Measurements from ENCODE around the gene PTH2.
"Not testable (repeated sequence)": the region's sequence is repeated elsewhere in the genome, so short reads cannot be mapped to it uniquely, and the experiment has no call there.

Gene PTH2

GRCh38 chr19:49456326-49456725 is 33.1 kb upstream of the PTH2 start:
- Mint-ChIP-seq H3K27me3 (ENCODE audit: low read depth) (no peaks in the 10 kb centered on the region), H3K4me3 (peak overlapping the region; percentile 34), H3K4me1 (ENCODE audit: low read depth) (peaks cover 28% of the 10 kb centered on the region), H3K9me3 (no peaks in the 10 kb centered on the region), H3K36me3 (ENCODE audit: low read depth) (peaks cover 30% of the 10 kb centered on the region), H3K27ac (peak overlapping the region; percentile 63)
- DNase-seq (ENCODE audit: low spot score) = no peak

GRCh38 chr19:49455773-49456172 is 32.5 kb upstream of the PTH2 start:
- no peak for DNase-seq (ENCODE audit: low spot score)
- Mint-ChIP-seq H3K27me3 (ENCODE audit: low read depth) (no peaks in the 10 kb centered on the region), H3K4me3 (peak overlapping the region; percentile 34), H3K36me3 (ENCODE audit: low read depth) (peaks cover 32% of the 10 kb centered on the region), H3K4me1 (ENCODE audit: low read depth) (peaks cover 28% of the 10 kb centered on the region), H3K27ac (peak overlapping the region; percentile 63), H3K9me3 (no peaks in the 10 kb centered on the region)

GRCh38 chr19:49453757-49454240 is 30.6 kb upstream of the PTH2 start:
- Mint-ChIP-seq H3K27me3 (ENCODE audit: low read depth) (no peaks in the 10 kb centered on the region), H3K4me1 (ENCODE audit: low read depth) (peaks cover 41% of the 10 kb centered on the region), H3K9me3 (no peaks in the 10 kb centered on the region), H3K27ac (peak overlapping the region; percentile 100), H3K4me3 (peak overlapping the region; percentile 99), H3K36me3 (ENCODE audit: low read depth) (peaks cover 34% of the 10 kb centered on the region)
- DNase-seq (ENCODE audit: low spot score) = no peak

- Mint-ChIP-seq H3K27me3 (ENCODE audit: low read depth) (no peaks in the 10 kb centered on the region), H3K4me3 (peak within 1 kb of the TSS; percentile 99), H3K36me3 (ENCODE audit: low read depth) (peaks cover 39% of the 10 kb centered on the region), H3K9me3 (no peaks in the 10 kb centered on the region), H3K4me1 (ENCODE audit: low read depth) (peaks cover 46% of the 10 kb centered on the region), H3K27ac (peak within 1 kb of the TSS; percentile 100)
- peak; percentile 98 for DNase-seq (ENCODE audit: low spot score)
These were observed 29.9 kb upstream of the PTH2 start, which contains the start of gene ALDH16A1 for GRCh38 chr19:49453013-49453756. ALDH16A1 (plus strand) TSS chr19:49453225; CDS start chr19:49453332, 107 bp downstream.

GRCh38 chr19:49451430-49452181 is 28.4 kb upstream of the PTH2 start, which contains the start of gene PIH1D1:
PIH1D1 (minus strand) TSS chr19:49451814; CDS start chr19:49451574, 240 bp downstream.
- Mint-ChIP-seq H3K27ac (peak within 1 kb of the TSS; percentile 100), H3K36me3 (ENCODE audit: low read depth) (peaks cover 46% of the 10 kb centered on the region), H3K27me3 (ENCODE audit: low read depth) (no peaks in the 10 kb centered on the region), H3K9me3 (no peaks in the 10 kb centered on the region), H3K4me3 (peak within 1 kb of the TSS; percentile 99), H3K4me1 (ENCODE audit: low read depth) (peaks cover 37% of the 10 kb centered on the region)
- peak; percentile 96 for DNase-seq (ENCODE audit: low spot score)

- Mint-ChIP-seq H3K9me3 (no peaks in the 10 kb centered on the region), H3K27ac (peak overlapping the region; percentile 69), H3K4me3 (peak overlapping the region; percentile 99), H3K36me3 (ENCODE audit: low read depth) (peaks cover 46% of the 10 kb centered on the region), H3K27me3 (ENCODE audit: low read depth) (no peaks in the 10 kb centered on the region), H3K4me1 (ENCODE audit: low read depth) (peaks cover 34% of the 10 kb centered on the region)
- DNase-seq (ENCODE audit: low spot score) = no peak
These were observed 27.2 kb upstream of the PTH2 start for GRCh38 chr19:49450405-49450804.

GRCh38 chr19:49448432-49448786 is 25.2 kb upstream of the PTH2 start:
- H3K4me3 Mint-ChIP-seq = no peak overlapping the region
- H3K4me1 Mint-ChIP-seq (ENCODE audit: low read depth) = peaks cover 42% of the 10 kb centered on the region
- H3K27ac Mint-ChIP-seq = peak overlapping the region; percentile 21

GRCh38 chr19:49447485-49448431 is 24.5 kb upstream of the PTH2 start:
- no peak for DNase-seq (ENCODE audit: low spot score)
- H3K36me3 Mint-ChIP-seq (ENCODE audit: low read depth) = peaks cover 52% of the 10 kb centered on the region
- no peak overlapping the region for H3K4me3 Mint-ChIP-seq
- no peaks in the 10 kb centered on the region for H3K9me3 Mint-ChIP-seq
- peaks cover under 1% of the 10 kb centered on the region for H3K27me3 Mint-ChIP-seq (ENCODE audit: low read depth)
- H3K27ac Mint-ChIP-seq = no peak overlapping the region
- H3K4me1 Mint-ChIP-seq (ENCODE audit: low read depth) = peaks cover 39% of the 10 kb centered on the region

More at GRCh38 chr19:49448432-49448786, 25.2 kb upstream of the PTH2 start:
- no peak for DNase-seq (ENCODE audit: low spot score)
- H3K27me3 Mint-ChIP-seq (ENCODE audit: low read depth) = no peaks in the 10 kb centered on the region
- no peaks in the 10 kb centered on the region for H3K9me3 Mint-ChIP-seq
- peaks cover 52% of the 10 kb centered on the region for H3K36me3 Mint-ChIP-seq (ENCODE audit: low read depth)

GRCh38 chr19:49445997-49446396 is 22.8 kb upstream of the PTH2 start:
- peaks cover 45% of the 10 kb centered on the region for H3K36me3 Mint-ChIP-seq (ENCODE audit: low read depth)
- H3K27ac Mint-ChIP-seq = no peak overlapping the region
- no peak for DNase-seq (ENCODE audit: low spot score)
- no peaks in the 10 kb centered on the region for H3K9me3 Mint-ChIP-seq
- peaks cover 14% of the 10 kb centered on the region for H3K27me3 Mint-ChIP-seq (ENCODE audit: low read depth)
- peaks cover 41% of the 10 kb centered on the region for H3K4me1 Mint-ChIP-seq (ENCODE audit: low read depth)
- no peak overlapping the region for H3K4me3 Mint-ChIP-seq

- Mint-ChIP-seq H3K36me3 (ENCODE audit: low read depth) (peaks cover 33% of the 10 kb centered on the region), H3K4me1 (ENCODE audit: low read depth) (peaks cover 34% of the 10 kb centered on the region), H3K4me3 (peak overlapping the region; percentile 83), H3K27ac (peak overlapping the region; percentile 87), H3K27me3 (ENCODE audit: low read depth) (peaks cover 32% of the 10 kb centered on the region)
- not testable (repeated sequence) for DNase-seq (ENCODE audit: low spot score); H3K9me3 Mint-ChIP-seq
These were observed 21.0 kb upstream of the PTH2 start for GRCh38 chr19:49444100-49444700.

GRCh38 chr19:49443366-49444099 is 20.3 kb upstream of the PTH2 start:
- peaks cover 39% of the 10 kb centered on the region for H3K27me3 Mint-ChIP-seq (ENCODE audit: low read depth)
- H3K4me1 Mint-ChIP-seq (ENCODE audit: low read depth) = peaks cover 30% of the 10 kb centered on the region
- H3K36me3 Mint-ChIP-seq (ENCODE audit: low read depth) = peaks cover 30% of the 10 kb centered on the region
- peak; percentile 93 for DNase-seq (ENCODE audit: low spot score)
- H3K9me3 Mint-ChIP-seq = no peaks in the 10 kb centered on the region
- peak overlapping the region; percentile 83 for H3K4me3 Mint-ChIP-seq
- H3K27ac Mint-ChIP-seq = peak overlapping the region; percentile 87

GRCh38 chr19:49442771-49443365 is 19.6 kb upstream of the PTH2 start:
- Mint-ChIP-seq H3K9me3 (no peaks in the 10 kb centered on the region), H3K4me1 (ENCODE audit: low read depth) (peaks cover 26% of the 10 kb centered on the region), H3K27me3 (ENCODE audit: low read depth) (peaks cover 46% of the 10 kb centered on the region), H3K4me3 (peak overlapping the region; percentile 83), H3K36me3 (ENCODE audit: low read depth) (peaks cover 25% of the 10 kb centered on the region), H3K27ac (peak overlapping the region; percentile 87)
- peak; percentile 72 for DNase-seq (ENCODE audit: low spot score)

Measured in T-helper 2 cell treated with Interferon-gamma antibody and Interleukin-4, amounts not matched to agents 5 μg/mL and 100 μg/mL, for 36 hours (primary cell).